HCT116 (cell line): ENCODE measurements around the gene IRAG1. TPM values are rescaled to one million over a fixed set of nuclear protein-coding genes. Genes with fewer than 3 reads are reported as not detected.

Source experiments
- ATAC-seq: fragments of 200-7000 bp; cut with Tn5 transposase; 2 replicates; pipeline ENCODE4 v1.9.1; 2020; ENCODE audit warnings: mild to moderate bottlenecking, moderate library complexity
- BruUV-seq: library from RNA; stranded (reverse); fragments of 400-500 nt; replicated peaks from 2 replicates; lab custom pipeline; 2021; lab: Mats Ljungman, UMichigan
- CTCF ChIA-PET: fragments of 300-600 bp; sonication (Branson Sonifier 250); formaldehyde crosslinking; loops from one replicate; lab custom pipeline; 2021; ENCODE audit warnings: antibody characterized with exemption; lab: Charles Lee
- POLR2A ChIA-PET: fragments of 300-600, 350-600 bp; sonication (Branson Sonifier 250); formaldehyde crosslinking; loops from one replicate; lab custom pipeline; 2021; ENCODE audit warnings: antibody characterized with exemption; lab: Charles Lee
- RAD21 ChIA-PET, 2 experiments: fragments of 300-600 bp; sonication (Branson Sonifier 250); formaldehyde crosslinking; loops; one replicate each; lab custom pipeline; 2023; ENCODE audit warnings: low total read pairs in 2 of 2; ENCODE audit not compliant: uncharacterized antibody in 2 of 2, unreplicated experiment in 2 of 2, low non-redundant PET in 1 of 2; lab: Charles Lee
- DNase-seq: peaks from one replicate; pipeline ENCODE4 v3.0.0-alpha.2; 2010; ENCODE audit warnings: low read depth, low spot score
- H2AFZ ChIP-seq: fragments of 200-600 bp; shearing (Covaris generic), sonication (generic); 2 replicates; pipeline ENCODE4 v1.6.1; 2017; ENCODE audit warnings: low read depth, mixed run types, mixed read lengths, antibody characterized with exemption, low read length; ENCODE audit not compliant: poor library complexity, severe bottlenecking
- H3K27ac ChIP-seq: 2 replicates; pipeline ENCODE4 v1.5.1; 2012; ENCODE audit warnings: low read depth, low read length
- H3K27me3 ChIP-seq: fragments of 200-600 bp; sonication (generic); 2 replicates; pipeline ENCODE4 v1.6.1; 2016; ENCODE audit warnings: mixed run types, low read length, mixed read lengths; ENCODE audit not compliant: insufficient read depth
- H3K36me3 ChIP-seq, 2 experiments: fragments of 200-500 bp in 1 of 2; fragments of 200-600 bp in 1 of 2; sonication (Bioruptor generic) in 1 of 2; sonication (generic) in 1 of 2; 2 replicates each; pipeline versions ENCODE4 v1.5.1 to v1.6.1; 2014 to 2016; ENCODE audit warnings: low read length in 2 of 2, inconsistent platforms in 1 of 2, mixed read lengths in 1 of 2, mixed run types in 1 of 2; ENCODE audit not compliant: insufficient read depth in 2 of 2, control insufficient read depth in 1 of 2
- H3K4me1 ChIP-seq, 2 experiments: fragments of 200-600 bp in 1 of 2; sonication (generic) in 1 of 2; 2 replicates each; pipeline versions ENCODE4 v1.5.1 to v1.6.1; 2012 to 2017; ENCODE audit warnings: low read length in 2 of 2, inconsistent platforms in 1 of 2, mild to moderate bottlenecking in 1 of 2, mixed read lengths in 1 of 2, mixed run types in 1 of 2, moderate library complexity in 1 of 2; ENCODE audit not compliant: insufficient read depth in 2 of 2, control insufficient read depth in 1 of 2
- H3K4me2 ChIP-seq: fragments of 200-600 bp; sonication (generic); 2 replicates; pipeline ENCODE4 v1.6.1; 2017; ENCODE audit warnings: mixed run types, low read length, mixed read lengths
- H3K4me3 ChIP-seq, 2 experiments: fragments of 200-600 bp in 1 of 2; sonication (generic) in 1 of 2; replicated peaks in 1 of 2; 2 replicates each; pipeline ENCODE4 v1.5.1; 2011 to 2016; ENCODE audit warnings: low read length in 2 of 2, control low read depth in 1 of 2, low read depth in 1 of 2, mild to moderate bottlenecking in 1 of 2, mixed read lengths in 1 of 2, mixed run types in 1 of 2
- H3K79me2 ChIP-seq: fragments of 200-600 bp; sonication (generic); 2 replicates; pipeline ENCODE4 v1.6.1; 2017; ENCODE audit warnings: mild to moderate bottlenecking, mixed run types, low read length, moderate library complexity, mixed read lengths; ENCODE audit not compliant: insufficient read depth
- H3K9ac ChIP-seq: fragments of 200-600 bp; sonication (generic); 2 replicates; pipeline ENCODE4 v1.6.1; 2016; ENCODE audit warnings: low read length, mixed read lengths
- H3K9me2 ChIP-seq: fragments of 200-600 bp; sonication (generic), shearing (Covaris generic); 2 replicates; pipeline ENCODE4 v1.6.1; 2017; ENCODE audit warnings: mixed run types, mild to moderate bottlenecking, moderate library complexity; ENCODE audit not compliant: insufficient read depth
- H3K9me3 ChIP-seq, 2 experiments: fragments of 200-500 bp in 1 of 2; fragments of 200-600 bp in 1 of 2; sonication (Bioruptor generic) in 1 of 2; sonication (generic) in 1 of 2; 2 replicates each; pipeline ENCODE4 v1.6.1; 2014 to 2017; ENCODE audit warnings: low read length in 2 of 2, mixed read lengths in 2 of 2, inconsistent platforms in 1 of 2, low read depth in 1 of 2, mild to moderate bottlenecking in 1 of 2, mixed run types in 1 of 2, moderate library complexity in 1 of 2; ENCODE audit not compliant: control insufficient read depth in 1 of 2, insufficient read depth in 1 of 2
- H4K20me1 ChIP-seq: fragments of 200-600 bp; sonication (generic), shearing (Covaris generic); 2 replicates; pipeline ENCODE4 v1.6.1; 2017; ENCODE audit warnings: mixed run types, mild to moderate bottlenecking, moderate library complexity; ENCODE audit not compliant: insufficient read depth
- EGR1 ChIP-seq: IDR thresholded peaks from 2 replicates; pipeline ENCODE4 v1.6.1; 2012; ENCODE audit warnings: low read depth
- ELF1 ChIP-seq: IDR thresholded peaks from 2 replicates; pipeline ENCODE4 v1.6.1; 2012; ENCODE audit warnings: low read depth, borderline replicate concordance
- JUND ChIP-seq: IDR thresholded peaks from 2 replicates; pipeline ENCODE4 v1.6.1; 2012
- POLR2A ChIP-seq: IDR thresholded peaks from 2 replicates; pipeline ENCODE4 v1.7.0; 2011; ENCODE audit warnings: borderline replicate concordance; ENCODE audit not compliant: insufficient read depth, insufficient read length; ENCODE audit errors: extremely low read depth
- POLR2AphosphoS5 ChIP-seq: IDR thresholded peaks from 2 replicates; pipeline ENCODE4 v1.6.1; 2011; ENCODE audit warnings: mild to moderate bottlenecking, low read depth, low read length, moderate library complexity
- SP1 ChIP-seq: IDR thresholded peaks from 2 replicates; pipeline ENCODE4 v1.6.1; 2012; ENCODE audit warnings: low read depth
- TCF7L2 ChIP-seq: IDR thresholded peaks from 2 replicates; pipeline ENCODE4 v1.7.0; 2011; ENCODE audit warnings: borderline replicate concordance, inconsistent platforms; ENCODE audit not compliant: insufficient read depth, insufficient read length; ENCODE audit errors: extremely low read depth
- intact Hi-C: fragments of 100-400 bp; cut with micrococcal nuclease; formaldehyde crosslinking; loops from 2 replicates; pipeline ENCODE4 v1.10.0; 2022
- total RNA-seq: library from RNA; stranded (reverse); gene quantifications from one replicate; pipeline ENCODE4 v1.2.1, GENCODE V29; 2021; ENCODE audit not compliant: unreplicated experiment
- TF ChIP-seq, protein P1 (sequence below): IDR thresholded peaks from 2 replicates; pipeline ENCODE4 v1.6.1; 2011; ENCODE audit warnings: mild to moderate bottlenecking, low read length, moderate library complexity; ENCODE audit not compliant: insufficient replicate concordance; ENCODE audit errors: extremely low read depth
- TF ChIP-seq, protein P2 (sequence below): IDR thresholded peaks from 2 replicates; pipeline ENCODE4 v1.6.1; 2012
- TF ChIP-seq, protein P3 (sequence below): IDR thresholded peaks from 2 replicates; pipeline ENCODE4 v1.6.1; 2012; ENCODE audit warnings: low read depth
- TF ChIP-seq, protein P4 (sequence below), 3 experiments: fragments of 200-600 bp in 1 of 3; sonication (generic) in 1 of 3; IDR thresholded peaks in 2 of 3; conservative IDR thresholded peaks in 1 of 3; 2 replicates each; pipeline ENCODE4 v1.5.1; 2012 to 2017; ENCODE audit warnings: low read depth in 2 of 3, low read length in 2 of 3, antibody characterized with exemption in 1 of 3, borderline replicate concordance in 1 of 3, control low read depth in 1 of 3, mild to moderate bottlenecking in 1 of 3, mixed read lengths in 1 of 3, mixed run types in 1 of 3, moderate library complexity in 1 of 3; ENCODE audit not compliant: insufficient read depth in 1 of 3
- TF ChIP-seq, protein P5 (sequence below): IDR thresholded peaks from 2 replicates; pipeline ENCODE4 v1.6.1; 2012

The IRAG1 gene
- total RNA-seq, 1 experiment from 2014 or later, result 3.7 TPM

DNA sequence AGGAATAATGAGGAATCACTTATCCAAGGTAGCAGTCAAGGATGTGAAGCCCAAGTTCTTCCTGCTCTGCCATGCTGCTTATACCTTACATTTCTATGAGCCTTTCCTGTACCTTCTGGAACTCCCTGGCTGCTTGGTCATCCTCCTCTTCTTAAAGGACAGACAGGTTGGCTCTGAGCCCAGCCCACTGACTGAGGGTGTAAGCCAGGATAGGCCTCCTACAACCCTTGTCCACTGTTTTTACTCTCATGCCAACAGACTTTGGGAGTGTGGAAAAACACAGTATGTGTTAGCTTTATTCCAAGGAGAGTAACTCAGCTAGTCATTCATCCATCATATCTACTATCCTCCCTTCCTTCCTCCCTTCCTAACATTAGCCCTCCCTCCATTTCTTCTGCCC, 47.5 kb downstream of the IRAG1 start:
- Histone ChIP-seq H3K9me3 (no peaks in the 10 kb centered on the region), H3K4me2 (peak overlapping the region; percentile 71), H3K36me3 (no peaks in the 10 kb centered on the region), H2AFZ (no peak overlapping the region), H3K27ac (peak overlapping the region; percentile 97), H3K9ac (peak overlapping the region; percentile 18; the same call in 1 of the 2 replicates), H3K4me3 (no peak overlapping the region), H3K9me2 (no peaks in the 10 kb centered on the region), H3K4me1 (peaks cover 59 to 81% of the 10 kb centered on the region in 2 experiments), H3K79me2 (no peaks in the 10 kb centered on the region), H3K27me3 (no peaks in the 10 kb centered on the region), H4K20me1 (no peaks in the 10 kb centered on the region)
- intact Hi-C loops, result no loop called here
- ATAC-seq (no peak), DNase-seq (no peak)
- ChIA-PET RAD21 (no interaction called here), CTCF (interaction anchor here (2.4 kb wide), 1 partner anchor 21 kb away, joined by 9 read pairs; no protein-coding TSS in a partner anchor), POLR2A (interaction anchor here (1.2 to 2.3 kb wide), 2 partner anchors 9 to 105 kb away, joined by 3 to 6 read pairs; partner anchors contain the start of gene RNF141)
- no TSS peak for BruUV-seq
- TF ChIP-seq TCF7L2 (no peak), POLR2A (no peak), JUND (no peak), EGR1 (no peak), POLR2AphosphoS5 (no peak), ELF1 (no peak), SP1 (no peak)
- TF ChIP-seq, protein P1, sequence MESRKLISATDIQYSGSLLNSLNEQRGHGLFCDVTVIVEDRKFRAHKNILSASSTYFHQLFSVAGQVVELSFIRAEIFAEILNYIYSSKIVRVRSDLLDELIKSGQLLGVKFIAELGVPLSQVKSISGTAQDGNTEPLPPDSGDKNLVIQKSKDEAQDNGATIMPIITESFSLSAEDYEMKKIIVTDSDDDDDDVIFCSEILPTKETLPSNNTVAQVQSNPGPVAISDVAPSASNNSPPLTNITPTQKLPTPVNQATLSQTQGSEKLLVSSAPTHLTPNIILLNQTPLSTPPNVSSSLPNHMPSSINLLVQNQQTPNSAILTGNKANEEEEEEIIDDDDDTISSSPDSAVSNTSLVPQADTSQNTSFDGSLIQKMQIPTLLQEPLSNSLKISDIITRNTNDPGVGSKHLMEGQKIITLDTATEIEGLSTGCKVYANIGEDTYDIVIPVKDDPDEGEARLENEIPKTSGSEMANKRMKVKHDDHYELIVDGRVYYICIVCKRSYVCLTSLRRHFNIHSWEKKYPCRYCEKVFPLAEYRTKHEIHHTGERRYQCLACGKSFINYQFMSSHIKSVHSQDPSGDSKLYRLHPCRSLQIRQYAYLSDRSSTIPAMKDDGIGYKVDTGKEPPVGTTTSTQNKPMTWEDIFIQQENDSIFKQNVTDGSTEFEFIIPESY, result no peak
- TF ChIP-seq, protein P2, sequence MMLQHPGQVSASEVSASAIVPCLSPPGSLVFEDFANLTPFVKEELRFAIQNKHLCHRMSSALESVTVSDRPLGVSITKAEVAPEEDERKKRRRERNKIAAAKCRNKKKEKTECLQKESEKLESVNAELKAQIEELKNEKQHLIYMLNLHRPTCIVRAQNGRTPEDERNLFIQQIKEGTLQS, result no peak
- TF ChIP-seq, protein P3, sequence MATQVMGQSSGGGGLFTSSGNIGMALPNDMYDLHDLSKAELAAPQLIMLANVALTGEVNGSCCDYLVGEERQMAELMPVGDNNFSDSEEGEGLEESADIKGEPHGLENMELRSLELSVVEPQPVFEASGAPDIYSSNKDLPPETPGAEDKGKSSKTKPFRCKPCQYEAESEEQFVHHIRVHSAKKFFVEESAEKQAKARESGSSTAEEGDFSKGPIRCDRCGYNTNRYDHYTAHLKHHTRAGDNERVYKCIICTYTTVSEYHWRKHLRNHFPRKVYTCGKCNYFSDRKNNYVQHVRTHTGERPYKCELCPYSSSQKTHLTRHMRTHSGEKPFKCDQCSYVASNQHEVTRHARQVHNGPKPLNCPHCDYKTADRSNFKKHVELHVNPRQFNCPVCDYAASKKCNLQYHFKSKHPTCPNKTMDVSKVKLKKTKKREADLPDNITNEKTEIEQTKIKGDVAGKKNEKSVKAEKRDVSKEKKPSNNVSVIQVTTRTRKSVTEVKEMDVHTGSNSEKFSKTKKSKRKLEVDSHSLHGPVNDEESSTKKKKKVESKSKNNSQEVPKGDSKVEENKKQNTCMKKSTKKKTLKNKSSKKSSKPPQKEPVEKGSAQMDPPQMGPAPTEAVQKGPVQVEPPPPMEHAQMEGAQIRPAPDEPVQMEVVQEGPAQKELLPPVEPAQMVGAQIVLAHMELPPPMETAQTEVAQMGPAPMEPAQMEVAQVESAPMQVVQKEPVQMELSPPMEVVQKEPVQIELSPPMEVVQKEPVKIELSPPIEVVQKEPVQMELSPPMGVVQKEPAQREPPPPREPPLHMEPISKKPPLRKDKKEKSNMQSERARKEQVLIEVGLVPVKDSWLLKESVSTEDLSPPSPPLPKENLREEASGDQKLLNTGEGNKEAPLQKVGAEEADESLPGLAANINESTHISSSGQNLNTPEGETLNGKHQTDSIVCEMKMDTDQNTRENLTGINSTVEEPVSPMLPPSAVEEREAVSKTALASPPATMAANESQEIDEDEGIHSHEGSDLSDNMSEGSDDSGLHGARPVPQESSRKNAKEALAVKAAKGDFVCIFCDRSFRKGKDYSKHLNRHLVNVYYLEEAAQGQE, result no peak
- TF ChIP-seq, protein P4, sequence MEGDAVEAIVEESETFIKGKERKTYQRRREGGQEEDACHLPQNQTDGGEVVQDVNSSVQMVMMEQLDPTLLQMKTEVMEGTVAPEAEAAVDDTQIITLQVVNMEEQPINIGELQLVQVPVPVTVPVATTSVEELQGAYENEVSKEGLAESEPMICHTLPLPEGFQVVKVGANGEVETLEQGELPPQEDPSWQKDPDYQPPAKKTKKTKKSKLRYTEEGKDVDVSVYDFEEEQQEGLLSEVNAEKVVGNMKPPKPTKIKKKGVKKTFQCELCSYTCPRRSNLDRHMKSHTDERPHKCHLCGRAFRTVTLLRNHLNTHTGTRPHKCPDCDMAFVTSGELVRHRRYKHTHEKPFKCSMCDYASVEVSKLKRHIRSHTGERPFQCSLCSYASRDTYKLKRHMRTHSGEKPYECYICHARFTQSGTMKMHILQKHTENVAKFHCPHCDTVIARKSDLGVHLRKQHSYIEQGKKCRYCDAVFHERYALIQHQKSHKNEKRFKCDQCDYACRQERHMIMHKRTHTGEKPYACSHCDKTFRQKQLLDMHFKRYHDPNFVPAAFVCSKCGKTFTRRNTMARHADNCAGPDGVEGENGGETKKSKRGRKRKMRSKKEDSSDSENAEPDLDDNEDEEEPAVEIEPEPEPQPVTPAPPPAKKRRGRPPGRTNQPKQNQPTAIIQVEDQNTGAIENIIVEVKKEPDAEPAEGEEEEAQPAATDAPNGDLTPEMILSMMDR (IDR thresholded peaks at IDR 0.05 in 2 of 3, conservative IDR thresholded peaks at IDR 0.05 in 1 of 3; ENCODE audit: borderline replicate concordance in 1 of 3, insufficient read depth in 1 of 3, low read depth in 2 of 3, low read length in 2 of 3), result no peak
- TF ChIP-seq, protein P5, sequence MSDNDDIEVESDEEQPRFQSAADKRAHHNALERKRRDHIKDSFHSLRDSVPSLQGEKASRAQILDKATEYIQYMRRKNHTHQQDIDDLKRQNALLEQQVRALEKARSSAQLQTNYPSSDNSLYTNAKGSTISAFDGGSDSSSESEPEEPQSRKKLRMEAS, result no peak
